Colonic mucosa (tissue), 4 donors: Measurements from ENCODE around the gene ZFAND3. TPM values are rescaled to one million over a fixed set of nuclear protein-coding genes. Genes with fewer than 3 reads are reported as not detected.

Experiments used
- DNase-seq: peaks from one replicate; pipeline ENCODE4 v3.0.0-alpha.2; 2020
- H3K27ac ChIP-seq: fragments of 200-600 bp; one replicate; pipeline ENCODE4 v1.8.0; 2021
- H3K27me3 ChIP-seq: fragments of 200-600 bp; one replicate; pipeline ENCODE4 v1.8.0; 2021
- H3K36me3 ChIP-seq: fragments of 200-600 bp; one replicate; pipeline ENCODE4 v1.8.0; 2021
- H3K4me1 ChIP-seq: fragments of 200-600 bp; one replicate; pipeline ENCODE4 v1.8.0; 2021; ENCODE audit warnings: mild to moderate bottlenecking
- H3K4me3 ChIP-seq: fragments of 200-600 bp; one replicate; pipeline ENCODE4 v1.8.0; 2021
- H3K9ac ChIP-seq, 2 donors: one replicate each; pipeline ENCODE4 v1.7.0; 2013; ENCODE audit warnings: control low read depth in 2 of 2, low read depth in 2 of 2, low read length in 2 of 2
- H3K9me3 ChIP-seq: fragments of 200-600 bp; one replicate; pipeline ENCODE4 v1.8.0; 2021
- intact Hi-C: fragments of 100-400 bp; cut with DNase I; formaldehyde crosslinking; loops from one replicate; pipeline ENCODE4 v1.14.1; 2022
- total RNA-seq, 2 donors: library from RNA; stranded (reverse); fragmentation: NEBNext Ultra II Directional in 1 of 2; extraction: Animal tissue kit (Norgen Biotek cat#: 25700) in 1 of 2; gene quantifications; one replicate each; pipeline ENCODE4 v1.2.1, GENCODE V29; 2021
- TF ChIP-seq, protein P1 (sequence below): fragments of 200-600 bp; IDR thresholded peaks from one replicate; pipeline ENCODE4 v1.8.0; 2022; ENCODE audit warnings: antibody characterized with exemption, mild to moderate bottlenecking
- donor health status: healthy.
- donor health status: DM: no; HTN: no; CAD: no.
- donor health status: DM: no; HTN: no; CAD: no.

The ZFAND3 gene
- total RNA-seq, 2 donors from 2014 or later, result 42.0 to 96.8 TPM

DNA sequence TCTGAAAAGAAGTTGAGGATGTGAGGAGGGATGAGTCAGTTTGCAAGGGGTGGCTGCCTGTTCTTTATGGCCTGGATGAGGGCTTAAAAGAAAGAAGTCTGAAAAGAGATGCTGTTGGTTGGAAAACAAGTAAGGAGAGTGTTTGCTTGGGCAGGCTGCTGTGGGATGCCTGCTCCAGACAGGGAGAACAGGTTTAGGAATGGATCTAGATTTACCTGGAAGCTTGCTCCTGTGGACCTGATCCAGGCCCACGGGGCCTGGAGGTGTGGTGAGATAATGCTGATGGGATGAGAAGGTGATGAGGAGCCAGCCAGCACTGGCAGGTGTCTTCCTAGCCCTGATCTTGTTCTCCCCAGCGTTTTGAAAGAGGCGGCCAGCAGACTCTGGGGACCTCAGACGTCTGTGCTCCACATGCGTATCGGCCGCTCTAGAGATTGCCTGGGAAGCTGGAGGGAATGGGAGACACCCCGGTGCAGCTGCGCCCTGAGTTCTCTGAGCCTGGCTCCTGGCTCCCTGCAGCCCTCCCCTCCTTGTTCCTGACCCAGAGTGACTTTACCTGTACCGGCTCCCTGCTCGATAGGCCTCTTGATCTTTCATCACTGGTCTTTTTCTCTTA is 331.3 kb downstream of the ZFAND3 start:
- Histone ChIP-seq H3K9me3 (no peaks in the 10 kb centered on the region), H3K4me1 (no peaks in the 10 kb centered on the region), H3K9ac (no peak overlapping the region), H3K27me3 (no peaks in the 10 kb centered on the region), H3K4me3 (no peak overlapping the region), H3K27ac (no peak overlapping the region), H3K36me3 (no peaks in the 10 kb centered on the region)
- TF ChIP-seq, protein P1, sequence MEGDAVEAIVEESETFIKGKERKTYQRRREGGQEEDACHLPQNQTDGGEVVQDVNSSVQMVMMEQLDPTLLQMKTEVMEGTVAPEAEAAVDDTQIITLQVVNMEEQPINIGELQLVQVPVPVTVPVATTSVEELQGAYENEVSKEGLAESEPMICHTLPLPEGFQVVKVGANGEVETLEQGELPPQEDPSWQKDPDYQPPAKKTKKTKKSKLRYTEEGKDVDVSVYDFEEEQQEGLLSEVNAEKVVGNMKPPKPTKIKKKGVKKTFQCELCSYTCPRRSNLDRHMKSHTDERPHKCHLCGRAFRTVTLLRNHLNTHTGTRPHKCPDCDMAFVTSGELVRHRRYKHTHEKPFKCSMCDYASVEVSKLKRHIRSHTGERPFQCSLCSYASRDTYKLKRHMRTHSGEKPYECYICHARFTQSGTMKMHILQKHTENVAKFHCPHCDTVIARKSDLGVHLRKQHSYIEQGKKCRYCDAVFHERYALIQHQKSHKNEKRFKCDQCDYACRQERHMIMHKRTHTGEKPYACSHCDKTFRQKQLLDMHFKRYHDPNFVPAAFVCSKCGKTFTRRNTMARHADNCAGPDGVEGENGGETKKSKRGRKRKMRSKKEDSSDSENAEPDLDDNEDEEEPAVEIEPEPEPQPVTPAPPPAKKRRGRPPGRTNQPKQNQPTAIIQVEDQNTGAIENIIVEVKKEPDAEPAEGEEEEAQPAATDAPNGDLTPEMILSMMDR, result no peak
- intact Hi-C loops, result no loop called here
- no peak for DNase-seq

DNA sequence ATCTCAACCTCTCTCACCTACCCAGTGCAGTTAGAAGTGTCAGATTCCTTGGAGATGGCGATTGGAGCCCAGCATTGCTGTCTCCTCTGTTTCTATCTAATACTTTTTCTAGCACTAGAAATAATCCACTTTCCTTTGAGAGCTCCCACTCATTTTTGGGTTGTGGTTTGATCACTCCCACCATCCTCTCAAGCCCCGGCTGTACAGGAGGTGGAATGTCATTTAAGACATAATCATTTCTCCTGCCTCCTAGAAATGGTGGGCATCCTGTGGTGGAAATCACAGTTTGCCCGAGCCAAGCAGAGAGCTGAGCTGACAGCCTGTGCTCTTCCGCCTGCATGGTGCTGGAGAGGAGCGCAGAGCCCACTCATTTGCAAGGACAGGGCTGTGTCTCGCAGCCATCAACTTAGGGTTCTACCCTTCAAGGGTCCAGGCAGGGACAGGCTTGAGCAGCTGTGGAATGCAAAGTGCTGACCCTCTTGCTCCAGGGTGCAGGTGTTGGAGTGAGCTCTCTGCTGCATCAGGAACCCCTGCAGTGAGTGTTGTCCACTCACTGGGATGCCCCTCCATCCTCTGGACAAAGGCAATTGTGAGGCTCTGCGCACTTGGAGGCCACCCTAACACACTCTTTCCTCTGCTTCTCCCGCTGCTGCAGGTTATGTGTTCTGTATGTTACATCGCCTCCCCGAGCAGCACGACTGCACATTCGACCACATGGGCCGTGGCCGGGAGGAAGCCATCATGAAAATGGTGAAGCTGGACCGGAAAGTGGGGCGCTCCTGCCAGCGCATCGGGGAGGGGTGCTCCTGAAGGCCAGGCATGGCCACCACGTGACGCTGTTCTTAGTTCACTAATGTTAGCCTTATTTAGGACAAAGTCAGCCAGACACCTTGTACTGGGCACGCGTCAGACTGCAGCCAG is 332.3 kb downstream of the ZFAND3 start:
- Histone ChIP-seq H3K9me3 (no peaks in the 10 kb centered on the region), H3K9ac (no peak overlapping the region), H3K27me3 (no peaks in the 10 kb centered on the region), H3K4me3 (no peak overlapping the region), H3K36me3 (no peaks in the 10 kb centered on the region), H3K27ac (no peak overlapping the region), H3K4me1 (no peaks in the 10 kb centered on the region)
- DNase-seq, result no peak
- TF ChIP-seq, protein P1, result no peak
- intact Hi-C loops, result no loop called here

- no peaks in the 10 kb centered on the region for H3K27me3 ChIP-seq
- no peak overlapping the region for H3K4me3 ChIP-seq
- no peak overlapping the region for H3K9ac ChIP-seq
- intact Hi-C loops, result no loop called here
- no peaks in the 10 kb centered on the region for H3K36me3 ChIP-seq
- no peaks in the 10 kb centered on the region for H3K9me3 ChIP-seq
- TF ChIP-seq, protein P1, result no peak
- H3K27ac ChIP-seq, result no peak overlapping the region
- DNase-seq, result no peak
- H3K4me1 ChIP-seq, result no peaks in the 10 kb centered on the region
Measured at GRCh38 chr6:38152620-38153019, 333.1 kb downstream of the ZFAND3 start.

DNA sequence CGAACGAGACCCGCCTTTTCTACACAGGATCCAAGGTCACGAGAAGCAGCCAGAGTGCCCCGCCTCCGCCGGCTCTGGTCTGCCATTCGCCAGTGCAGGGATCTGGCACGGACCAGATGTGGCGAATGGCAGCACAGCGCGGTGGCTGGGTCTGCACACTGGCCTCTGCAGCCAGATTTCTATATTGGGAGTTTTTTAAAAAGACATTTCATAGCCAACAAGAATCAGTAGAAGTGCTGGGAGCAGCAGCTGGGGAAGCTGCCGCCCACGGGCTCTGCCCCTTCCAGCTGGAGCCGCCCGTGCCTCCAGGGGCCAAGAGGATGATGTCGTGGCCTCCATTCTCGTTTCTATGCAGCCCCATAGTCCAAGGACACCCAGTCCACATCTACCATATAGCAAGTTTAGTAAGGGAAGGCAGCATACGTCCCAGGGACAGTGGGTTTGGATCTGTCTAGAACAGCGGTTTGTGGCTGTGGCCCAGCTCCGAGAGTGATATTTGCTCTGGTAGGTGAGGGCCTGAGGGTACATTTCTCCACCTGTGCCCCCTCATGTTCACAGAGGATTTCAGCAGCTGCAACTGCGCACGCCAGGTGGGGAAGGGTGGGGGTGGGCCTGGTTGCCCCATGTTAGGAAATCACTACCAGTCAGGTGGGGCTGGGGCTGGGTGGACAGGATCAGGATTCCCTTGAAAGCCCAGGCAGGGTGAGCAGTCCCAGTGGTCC is 333.7 kb downstream of the ZFAND3 start:
- no peaks in the 10 kb centered on the region for H3K27me3 ChIP-seq
- H3K36me3 ChIP-seq, result no peaks in the 10 kb centered on the region
- intact Hi-C loops, result no loop called here
- TF ChIP-seq, protein P1, result no peak
- no peaks in the 10 kb centered on the region for H3K4me1 ChIP-seq
- H3K9me3 ChIP-seq, result no peaks in the 10 kb centered on the region
- no peak for DNase-seq
- H3K27ac ChIP-seq, result no peak overlapping the region
- H3K4me3 ChIP-seq, result no peak overlapping the region
- H3K9ac ChIP-seq, result no peak overlapping the region

GRCh38 chr6:38153798-38154345 is 334.3 kb downstream of the ZFAND3 start:
- no peak overlapping the region for H3K4me3 ChIP-seq
- intact Hi-C loops, result no loop called here
- TF ChIP-seq, protein P1, result no peak
- H3K27ac ChIP-seq, result no peak overlapping the region
- no peaks in the 10 kb centered on the region for H3K27me3 ChIP-seq
- no peaks in the 10 kb centered on the region for H3K4me1 ChIP-seq
- H3K9ac ChIP-seq, result no peak overlapping the region
- no peaks in the 10 kb centered on the region for H3K36me3 ChIP-seq
- H3K9me3 ChIP-seq, result no peaks in the 10 kb centered on the region
- DNase-seq, result no peak
